ENCODE measurements around the gene SECISBP2. TPM values are rescaled to one million over a fixed set of nuclear protein-coding genes. Genes with fewer than 3 reads are reported as not detected.

Gene SECISBP2
- total RNA-seq, 1 experiment from 2014 or later, result 15.7 TPM

DNA sequence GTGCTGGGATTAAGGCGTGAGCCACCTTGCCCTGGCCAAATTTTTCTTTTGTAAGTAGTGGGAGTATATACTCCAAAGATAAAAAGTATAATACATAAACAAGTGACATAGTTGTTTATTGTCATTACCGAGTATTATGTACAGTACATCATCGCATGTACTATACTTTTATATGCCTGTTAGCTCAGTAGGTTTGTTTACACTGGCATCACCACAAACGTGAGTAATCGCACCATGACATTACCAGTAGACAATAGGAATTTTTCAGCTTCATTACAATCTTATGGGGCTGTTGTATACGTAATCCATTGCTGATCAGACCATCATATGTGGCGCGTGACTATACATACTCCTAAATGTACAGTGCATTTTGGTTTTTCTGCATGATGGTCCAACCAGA lies 9.8 kb downstream of the SECISBP2 start:
- no TSS peak for BruUV-seq (replicated peaks)
- Histone ChIP-seq H3K4me1 (ENCODE audit: insufficient read depth, low read length) (peaks cover 6% of the 10 kb centered on the region), H3K27ac (ENCODE audit: low read length) (no peak overlapping the region), H3K9me2 (replicated peaks; ENCODE audit: low read length) (no peaks in the 10 kb centered on the region), H3K4me3 (ENCODE audit: low read length) (no peak overlapping the region), H3K79me2 (ENCODE audit: low read length) (no peaks in the 10 kb centered on the region), H3K36me3 (ENCODE audit: low read depth, low read length) (no peaks in the 10 kb centered on the region; the same call in 1 of the 2 replicates), H3K9me3 (ENCODE audit: low read length) (no peaks in the 10 kb centered on the region), H3K27me3 (ENCODE audit: low read length) (no peaks in the 10 kb centered on the region), H2AFZ (ENCODE audit: low read length) (no peak overlapping the region), H4K20me1 (ENCODE audit: low read length) (no peaks in the 10 kb centered on the region), H3K9ac (ENCODE audit: low read length) (no peak overlapping the region), H3F3A (ENCODE audit: low read length, unreplicated experiment) (no peaks in the 10 kb centered on the region), H3K4me2 (ENCODE audit: low read length) (no peak overlapping the region)
- DNase-seq (peak; percentile 53), ATAC-seq (peak; percentile 90)
- ChIA-PET CTCF (no interaction called here), POLR2A (ENCODE audit: unreplicated experiment) (no interaction called here)
- TF ChIP-seq, protein P1, sequence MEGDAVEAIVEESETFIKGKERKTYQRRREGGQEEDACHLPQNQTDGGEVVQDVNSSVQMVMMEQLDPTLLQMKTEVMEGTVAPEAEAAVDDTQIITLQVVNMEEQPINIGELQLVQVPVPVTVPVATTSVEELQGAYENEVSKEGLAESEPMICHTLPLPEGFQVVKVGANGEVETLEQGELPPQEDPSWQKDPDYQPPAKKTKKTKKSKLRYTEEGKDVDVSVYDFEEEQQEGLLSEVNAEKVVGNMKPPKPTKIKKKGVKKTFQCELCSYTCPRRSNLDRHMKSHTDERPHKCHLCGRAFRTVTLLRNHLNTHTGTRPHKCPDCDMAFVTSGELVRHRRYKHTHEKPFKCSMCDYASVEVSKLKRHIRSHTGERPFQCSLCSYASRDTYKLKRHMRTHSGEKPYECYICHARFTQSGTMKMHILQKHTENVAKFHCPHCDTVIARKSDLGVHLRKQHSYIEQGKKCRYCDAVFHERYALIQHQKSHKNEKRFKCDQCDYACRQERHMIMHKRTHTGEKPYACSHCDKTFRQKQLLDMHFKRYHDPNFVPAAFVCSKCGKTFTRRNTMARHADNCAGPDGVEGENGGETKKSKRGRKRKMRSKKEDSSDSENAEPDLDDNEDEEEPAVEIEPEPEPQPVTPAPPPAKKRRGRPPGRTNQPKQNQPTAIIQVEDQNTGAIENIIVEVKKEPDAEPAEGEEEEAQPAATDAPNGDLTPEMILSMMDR (conservative IDR thresholded peaks at IDR 0.05; ENCODE audit: low read depth, low read length), result no peak
- TF ChIP-seq EZH2phosphoT487 (IDR thresholded peaks at IDR 0.05; ENCODE audit: borderline replicate concordance, low read length) (no peak), EZH2 (IDR thresholded peaks at IDR 0.05; ENCODE audit: low read length, unreplicated experiment) (no peak)
- intact Hi-C loops (cut with micrococcal nuclease), result loop anchor here (1.0 kb wide), 1 partner anchor 9 kb away; no protein-coding TSS in a partner anchor

- no peak overlapping the region for H3K4me3 ChIP-seq (ENCODE audit: low read length)
- H3K27me3 ChIP-seq (ENCODE audit: low read length), result no peaks in the 10 kb centered on the region
- H3K9me2 ChIP-seq (replicated peaks; ENCODE audit: low read length), result no peaks in the 10 kb centered on the region
- TF ChIP-seq EZH2 (IDR thresholded peaks at IDR 0.05; ENCODE audit: low read length, unreplicated experiment) (no peak), EZH2phosphoT487 (IDR thresholded peaks at IDR 0.05; ENCODE audit: borderline replicate concordance, low read length) (no peak)
- TF ChIP-seq, protein P1 (conservative IDR thresholded peaks at IDR 0.05; ENCODE audit: low read depth, low read length), result no peak
- ChIA-PET CTCF (no interaction called here), POLR2A (ENCODE audit: unreplicated experiment) (no interaction called here)
- intact Hi-C loops (cut with micrococcal nuclease), result no loop called here
- no peak overlapping the region for H3K9ac ChIP-seq (ENCODE audit: low read length)
- H2AFZ ChIP-seq (ENCODE audit: low read length), result no peak overlapping the region
- H3K79me2 ChIP-seq (ENCODE audit: low read length), result no peaks in the 10 kb centered on the region
- peaks cover 6% of the 10 kb centered on the region for H3K4me1 ChIP-seq (ENCODE audit: insufficient read depth, low read length)
- no peaks in the 10 kb centered on the region for H3K9me3 ChIP-seq (ENCODE audit: low read length)
- BruUV-seq (replicated peaks), result no TSS peak
- H3K27ac ChIP-seq (ENCODE audit: low read length), result no peak overlapping the region
- ATAC-seq (no peak), DNase-seq (no peak)
- H3K36me3 ChIP-seq (ENCODE audit: low read depth, low read length), result peaks cover 7% of the 10 kb centered on the region; the same call in 1 of the 2 replicates
- no peaks in the 10 kb centered on the region for H3F3A ChIP-seq (ENCODE audit: low read length, unreplicated experiment)
- H4K20me1 ChIP-seq (ENCODE audit: low read length), result no peaks in the 10 kb centered on the region
- no peak overlapping the region for H3K4me2 ChIP-seq (ENCODE audit: low read length)
These were observed 11.6 kb downstream of the SECISBP2 start for GRCh38 chr9:89329917-89330316.

DNA sequence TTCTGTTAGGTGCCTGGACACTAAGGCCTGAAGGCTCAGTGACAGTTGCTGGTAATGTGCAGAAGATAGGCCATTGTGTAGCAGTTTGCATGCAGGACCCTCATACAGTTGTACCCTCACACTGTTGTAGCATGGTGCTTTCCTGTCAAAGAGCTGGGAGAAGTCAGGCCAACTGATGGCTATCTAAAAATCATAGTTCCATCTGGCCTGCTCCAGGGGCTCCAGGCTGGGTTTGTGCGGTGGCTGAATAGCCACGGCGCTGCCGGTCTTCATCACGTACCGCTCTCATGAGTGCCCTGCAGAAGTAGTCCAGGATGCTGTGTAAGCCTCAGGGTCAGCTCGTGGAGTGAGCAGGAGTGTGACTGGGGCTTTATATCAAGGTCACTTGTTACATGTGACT lies 12.2 kb downstream of the SECISBP2 start:
- Histone ChIP-seq H3F3A (ENCODE audit: low read length, unreplicated experiment) (no peaks in the 10 kb centered on the region), H3K9me3 (ENCODE audit: low read length) (no peaks in the 10 kb centered on the region), H3K27ac (ENCODE audit: low read length) (no peak overlapping the region), H2AFZ (ENCODE audit: low read length) (no peak overlapping the region), H3K4me1 (ENCODE audit: insufficient read depth, low read length) (peaks cover 6% of the 10 kb centered on the region), H3K4me3 (ENCODE audit: low read length) (no peak overlapping the region), H3K27me3 (ENCODE audit: low read length) (no peaks in the 10 kb centered on the region), H3K36me3 (ENCODE audit: low read depth, low read length) (peaks cover 7% of the 10 kb centered on the region; the same call in 1 of the 2 replicates), H3K4me2 (ENCODE audit: low read length) (no peak overlapping the region), H4K20me1 (ENCODE audit: low read length) (no peaks in the 10 kb centered on the region), H3K9ac (ENCODE audit: low read length) (no peak overlapping the region), H3K79me2 (ENCODE audit: low read length) (no peaks in the 10 kb centered on the region), H3K9me2 (replicated peaks; ENCODE audit: low read length) (no peaks in the 10 kb centered on the region)
- POLR2A ChIA-PET (ENCODE audit: unreplicated experiment), result no interaction called here
- intact Hi-C loops (cut with micrococcal nuclease), result no loop called here
- DNase-seq, result no peak
- ATAC-seq, result no peak
- BruUV-seq (replicated peaks), result no TSS peak
- CTCF ChIA-PET, result no interaction called here
- no peak for TF ChIP-seq EZH2phosphoT487 (IDR thresholded peaks at IDR 0.05; ENCODE audit: borderline replicate concordance, low read length)
- no peak for TF ChIP-seq EZH2 (IDR thresholded peaks at IDR 0.05; ENCODE audit: low read length, unreplicated experiment)
- TF ChIP-seq, protein P1 (conservative IDR thresholded peaks at IDR 0.05; ENCODE audit: low read depth, low read length), result no peak

Data from PC-3 (cell line).